SU-DHL-6 (cell line): ENCODE data around the gene TNS3.

Source experiments
- H2AFZ ChIP-seq: fragments of 200-600 bp; sonication (generic); 2 replicates; pipeline ENCODE4 v1.6.1; 2014; ENCODE audit warnings: low read depth, mild to moderate bottlenecking, moderate library complexity, mixed read lengths, antibody characterized with exemption, low read length; ENCODE audit not compliant: severe bottlenecking
- H3F3A ChIP-seq: fragments of 200-600 bp; shearing (Covaris generic); 2 replicates; pipeline ENCODE4 v1.6.0; 2016; ENCODE audit warnings: antibody characterized with exemption, mild to moderate bottlenecking; ENCODE audit not compliant: insufficient read depth
- H3K27ac ChIP-seq: fragments of 200-600 bp; sonication (generic); 2 replicates; pipeline ENCODE4 v1.5.1; 2016; ENCODE audit warnings: low read depth, mild to moderate bottlenecking, low read length, moderate library complexity, mixed read lengths
- H3K27me3 ChIP-seq: fragments of 200-600 bp; sonication (generic), shearing (Covaris generic); 2 replicates; pipeline ENCODE4 v1.6.0; 2014; ENCODE audit warnings: mild to moderate bottlenecking, low read length
- H3K36me3 ChIP-seq: fragments of 200-600 bp; sonication (generic); 2 replicates; pipeline ENCODE4 v1.6.1; 2014; ENCODE audit warnings: mild to moderate bottlenecking, low read length, mixed read lengths
- H3K4me2 ChIP-seq: fragments of 300-600, 200-600 bp; shearing (Covaris generic), sonication (generic); 2 replicates; pipeline ENCODE4 v1.6.0; 2014; ENCODE audit warnings: low read length, low read depth, mild to moderate bottlenecking; ENCODE audit not compliant: poor library complexity, severe bottlenecking
- H3K4me3 ChIP-seq: fragments of 200-600 bp; sonication (generic); 2 replicates; pipeline ENCODE4 v1.5.1; 2014; ENCODE audit warnings: antibody characterized with exemption, low read length, mild to moderate bottlenecking, mixed read lengths; ENCODE audit not compliant: insufficient read depth, poor library complexity, severe bottlenecking
- H3K79me2 ChIP-seq: fragments of 200-600 bp; sonication (generic); 2 replicates; pipeline ENCODE4 v1.6.1; 2014; ENCODE audit warnings: mild to moderate bottlenecking, low read length, moderate library complexity; ENCODE audit not compliant: insufficient read depth
- H3K9ac ChIP-seq: fragments of 200-600 bp; sonication (generic); 2 replicates; pipeline ENCODE4 v1.7.0; 2014; ENCODE audit warnings: mild to moderate bottlenecking, low read length
- H3K9me2 ChIP-seq: fragments of 200-600 bp; sonication (generic); replicated peaks from 2 replicates; pipeline ENCODE4 v1.6.1; 2014; ENCODE audit warnings: low read length; ENCODE audit not compliant: insufficient read depth
- H3K9me3 ChIP-seq: fragments of 200-600 bp; sonication (generic); 2 replicates; pipeline ENCODE4 v1.6.1; 2014; ENCODE audit warnings: low read length, mixed read lengths; ENCODE audit not compliant: insufficient read depth
- H4K20me1 ChIP-seq: fragments of 200-600 bp; sonication (generic); 2 replicates; pipeline ENCODE4 v1.6.1; 2014; ENCODE audit warnings: low read depth, mild to moderate bottlenecking, antibody characterized with exemption, low read length, moderate library complexity, mixed read lengths
- EZH2phosphoT487 ChIP-seq: fragments of 200-600 bp; sonication (generic), shearing (Covaris generic); conservative IDR thresholded peaks from 2 replicates; pipeline ENCODE4 v1.6.1; 2018; ENCODE audit warnings: mild to moderate bottlenecking, antibody characterized with exemption, low read length, moderate library complexity, mixed read lengths
- TF ChIP-seq, protein P1 (sequence below): fragments of 200-600 bp; sonication (generic); IDR thresholded peaks from one replicate; pipeline ENCODE4 v1.5.1; 2017; ENCODE audit warnings: antibody characterized with exemption, mild to moderate bottlenecking, low read length, moderate library complexity; ENCODE audit not compliant: insufficient read depth, poor library complexity, severe bottlenecking

Gene TNS3

DNA sequence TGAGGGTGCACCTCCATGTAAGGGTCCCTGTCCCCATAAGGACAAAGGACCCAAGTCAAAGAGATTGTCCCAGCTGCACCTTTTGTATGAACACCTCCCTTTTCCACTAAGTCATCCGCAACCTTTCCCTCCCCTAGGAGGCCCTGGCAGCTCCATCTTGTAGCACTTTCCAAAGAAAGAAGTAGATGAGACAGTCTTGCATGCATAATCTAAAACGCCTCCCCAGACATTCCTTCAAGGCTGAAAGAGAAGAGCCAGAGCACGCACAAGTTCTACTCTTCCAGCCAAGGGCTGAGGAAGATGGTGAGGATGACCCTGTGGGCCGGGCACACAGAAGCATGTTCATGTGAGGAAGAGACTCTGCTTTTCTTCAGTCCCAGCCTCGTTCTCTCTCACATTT lies 194.4 kb downstream of the TNS3 start:
- Histone ChIP-seq H3K79me2 (no peaks in the 10 kb centered on the region), H3K9me3 (no peaks in the 10 kb centered on the region), H3K36me3 (peaks cover 6% of the 10 kb centered on the region; the same call in 1 of the 2 replicates), H3K4me3 (no peak overlapping the region), H3F3A (no peaks in the 10 kb centered on the region), H3K9ac (no peak overlapping the region), H3K27ac (no peak overlapping the region), H3K4me2 (no peak overlapping the region), H3K27me3 (no peaks in the 10 kb centered on the region), H2AFZ (no peak overlapping the region), H4K20me1 (no peaks in the 10 kb centered on the region), H3K9me2 (no peaks in the 10 kb centered on the region)
- no peak for TF ChIP-seq EZH2phosphoT487

DNA sequence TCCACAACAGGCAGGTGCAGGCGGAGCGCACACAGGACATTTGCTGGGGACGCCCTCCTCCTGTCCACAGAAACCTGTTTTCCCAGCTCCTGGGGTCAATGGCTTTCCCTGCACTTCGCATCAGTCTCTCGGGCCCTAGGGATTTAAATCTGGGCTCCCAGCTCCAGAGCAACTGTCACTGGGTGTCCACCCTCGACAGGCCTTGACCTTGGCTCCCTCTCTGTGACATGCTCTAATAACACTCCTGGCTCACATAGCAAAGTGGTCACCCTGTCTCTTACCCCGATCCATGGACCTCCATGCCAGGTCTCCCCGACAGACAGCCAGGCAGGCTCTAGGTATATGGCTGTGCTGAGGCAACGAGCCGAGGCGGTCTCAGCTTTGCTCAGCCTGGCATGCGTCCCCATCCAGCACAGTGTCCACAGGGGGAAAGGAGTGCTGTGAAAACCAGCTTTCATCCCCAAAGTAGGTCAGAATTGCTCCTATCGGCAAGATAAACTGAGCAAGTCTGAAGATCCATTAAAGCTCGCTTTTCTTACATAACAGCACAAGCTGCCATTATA lies 195.6 kb downstream of the TNS3 start:
- no peaks in the 10 kb centered on the region for H4K20me1 ChIP-seq
- no peak overlapping the region for H3K9ac ChIP-seq
- H3F3A ChIP-seq, result no peaks in the 10 kb centered on the region
- H3K79me2 ChIP-seq, result no peaks in the 10 kb centered on the region
- no peaks in the 10 kb centered on the region for H3K27me3 ChIP-seq
- no peak overlapping the region for H3K4me3 ChIP-seq
- TF ChIP-seq EZH2phosphoT487, result no peak
- TF ChIP-seq, protein P1, sequence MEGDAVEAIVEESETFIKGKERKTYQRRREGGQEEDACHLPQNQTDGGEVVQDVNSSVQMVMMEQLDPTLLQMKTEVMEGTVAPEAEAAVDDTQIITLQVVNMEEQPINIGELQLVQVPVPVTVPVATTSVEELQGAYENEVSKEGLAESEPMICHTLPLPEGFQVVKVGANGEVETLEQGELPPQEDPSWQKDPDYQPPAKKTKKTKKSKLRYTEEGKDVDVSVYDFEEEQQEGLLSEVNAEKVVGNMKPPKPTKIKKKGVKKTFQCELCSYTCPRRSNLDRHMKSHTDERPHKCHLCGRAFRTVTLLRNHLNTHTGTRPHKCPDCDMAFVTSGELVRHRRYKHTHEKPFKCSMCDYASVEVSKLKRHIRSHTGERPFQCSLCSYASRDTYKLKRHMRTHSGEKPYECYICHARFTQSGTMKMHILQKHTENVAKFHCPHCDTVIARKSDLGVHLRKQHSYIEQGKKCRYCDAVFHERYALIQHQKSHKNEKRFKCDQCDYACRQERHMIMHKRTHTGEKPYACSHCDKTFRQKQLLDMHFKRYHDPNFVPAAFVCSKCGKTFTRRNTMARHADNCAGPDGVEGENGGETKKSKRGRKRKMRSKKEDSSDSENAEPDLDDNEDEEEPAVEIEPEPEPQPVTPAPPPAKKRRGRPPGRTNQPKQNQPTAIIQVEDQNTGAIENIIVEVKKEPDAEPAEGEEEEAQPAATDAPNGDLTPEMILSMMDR, result no peak
- H3K36me3 ChIP-seq, result peaks cover 5% of the 10 kb centered on the region; the same call in 1 of the 2 replicates
- H3K9me3 ChIP-seq, result no peaks in the 10 kb centered on the region
- no peaks in the 10 kb centered on the region for H3K9me2 ChIP-seq
- no peak overlapping the region for H3K4me2 ChIP-seq
- H2AFZ ChIP-seq, result no peak overlapping the region
- H3K27ac ChIP-seq, result no peak overlapping the region

DNA sequence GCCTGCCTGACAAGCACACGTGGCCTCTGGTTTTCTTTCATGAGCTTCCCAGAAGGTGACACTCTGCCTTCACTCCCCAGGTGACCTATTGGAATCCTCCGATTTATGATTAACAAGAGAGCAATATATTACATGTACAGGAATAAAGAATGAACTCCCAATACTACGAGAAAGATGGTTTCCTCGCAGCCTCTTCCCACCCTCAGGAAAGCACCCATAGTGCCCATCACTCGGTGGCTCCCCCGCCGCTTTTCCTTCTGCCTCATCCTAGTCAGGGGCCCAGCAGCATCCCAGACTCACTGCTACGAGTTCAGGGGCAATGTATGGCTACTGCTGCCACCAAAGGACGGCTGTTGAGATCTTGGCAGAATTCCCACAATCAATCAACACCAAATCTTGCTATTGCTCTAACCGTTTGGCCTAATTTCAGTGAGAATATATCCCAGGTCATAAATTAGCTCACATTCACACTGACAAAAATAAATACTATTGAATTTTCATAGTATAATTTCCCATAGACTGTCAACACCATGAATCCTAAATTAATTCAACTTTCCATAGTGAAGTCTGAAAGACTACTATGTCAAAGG lies 196.3 kb downstream of the TNS3 start:
- Histone ChIP-seq H3K9me2 (no peaks in the 10 kb centered on the region), H3K9me3 (no peaks in the 10 kb centered on the region), H3K27me3 (no peaks in the 10 kb centered on the region), H3K4me2 (no peak overlapping the region), H3K36me3 (no peaks in the 10 kb centered on the region), H3F3A (no peaks in the 10 kb centered on the region), H3K27ac (no peak overlapping the region), H4K20me1 (no peaks in the 10 kb centered on the region), H2AFZ (no peak overlapping the region), H3K9ac (no peak overlapping the region), H3K4me3 (no peak overlapping the region), H3K79me2 (no peaks in the 10 kb centered on the region)
- TF ChIP-seq EZH2phosphoT487, result no peak
- TF ChIP-seq, protein P1, result no peak

DNA sequence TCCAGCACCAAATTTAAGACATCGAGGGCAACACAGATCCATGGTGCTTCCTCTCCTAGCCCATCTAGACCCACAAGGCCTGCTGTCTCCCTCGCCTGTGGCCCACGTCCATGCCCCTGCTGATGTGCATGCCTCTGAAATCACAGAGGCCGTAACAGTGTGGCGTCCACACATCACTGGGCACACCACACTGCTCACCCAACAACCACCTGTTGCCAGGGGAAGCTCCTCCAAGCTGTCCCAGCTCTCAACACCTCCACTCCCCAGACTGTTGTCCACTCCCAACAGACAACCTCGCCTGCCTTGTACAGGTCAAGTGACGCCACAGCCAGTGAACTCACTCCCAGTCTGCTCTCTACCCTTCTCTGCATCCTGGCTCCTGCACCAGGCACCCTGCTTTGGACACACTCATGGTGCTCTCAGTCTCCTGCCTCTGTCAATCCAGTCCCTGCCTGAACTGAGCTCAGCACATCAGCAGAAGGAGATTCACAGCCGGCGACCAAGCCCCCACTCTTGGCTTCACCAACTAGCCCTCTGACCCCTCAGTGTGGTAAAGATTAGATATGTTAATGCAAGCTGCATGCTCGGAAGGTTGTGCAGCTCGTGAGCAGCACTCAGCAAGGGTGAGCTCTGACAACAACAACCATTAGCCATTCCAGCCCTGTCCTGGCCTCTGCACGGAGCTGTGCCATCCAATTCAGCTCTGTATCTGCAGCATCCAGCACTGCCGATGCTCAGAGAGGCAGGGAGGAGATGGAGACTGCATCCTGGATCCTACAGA lies 197.0 kb downstream of the TNS3 start:
- TF ChIP-seq, protein P1, result no peak
- no peak for TF ChIP-seq EZH2phosphoT487
- Histone ChIP-seq H2AFZ (no peak overlapping the region), H3K4me2 (no peak overlapping the region), H3F3A (no peaks in the 10 kb centered on the region), H3K27me3 (no peaks in the 10 kb centered on the region), H3K9me2 (no peaks in the 10 kb centered on the region), H3K79me2 (no peaks in the 10 kb centered on the region), H3K9me3 (no peaks in the 10 kb centered on the region), H3K9ac (no peak overlapping the region), H4K20me1 (no peaks in the 10 kb centered on the region), H3K4me3 (no peak overlapping the region), H3K36me3 (no peaks in the 10 kb centered on the region), H3K27ac (no peak overlapping the region)
